GM12878 (cell line): Measurements from ENCODE around the gene ADGRD1. TPM values are rescaled to one million over a fixed set of nuclear protein-coding genes. Genes with fewer than 3 reads are reported as not detected.

Experiments used
- ATAC-seq: fragments of 200-7000 bp; cut with Tn5 transposase; 3 replicates; pipeline ENCODE4 v1.9.1; 2020; ENCODE audit warnings: mild to moderate bottlenecking, moderate library complexity
- BruUV-seq: library from RNA; stranded (reverse); fragments of 400-500 nt; replicated peaks from 2 replicates; lab custom pipeline; 2021; lab: Mats Ljungman, UMichigan
- CTCF ChIA-PET: fragments of 300-600 bp; sonication (Branson Sonifier 250); formaldehyde crosslinking; extraction: SDS; loops from one replicate; lab custom pipeline; 2021; ENCODE audit warnings: inconsistent platforms; lab: Yijun Ruan, JAX
- POLR2A ChIA-PET: fragments of 350-600 bp; formaldehyde crosslinking; extraction: SDS; loops from one replicate; lab custom pipeline; 2021; ENCODE audit warnings: inconsistent platforms; lab: Charles Lee
- RAD21 ChIA-PET: fragments of 300-600 bp; sonication (Branson Sonifier 250); formaldehyde crosslinking; loops from one replicate; lab custom pipeline; 2023; ENCODE audit warnings: antibody characterized with exemption; ENCODE audit not compliant: unreplicated experiment; lab: Charles Lee
- SMC1A ChIA-PET: fragments of 300-600 bp; sonication (Branson Sonifier 250); formaldehyde crosslinking; loops from one replicate; lab custom pipeline; 2023; ENCODE audit not compliant: unreplicated experiment, uncharacterized antibody; lab: Charles Lee
- DNase-seq: peaks from one replicate; pipeline ENCODE4 v3.0.0-alpha.2; 2011; ENCODE audit warnings: low read depth, low spot score
- FAIRE-seq: peaks from 3 replicates; lab custom pipeline; 2011; peaks lifted over from hg19 to GRCh38; lab: Jason Lieb, UNC
- H2AFZ ChIP-seq: 2 replicates; pipeline ENCODE4 v1.6.0; 2011; ENCODE audit warnings: low read depth, low read length, control low read depth; ENCODE audit not compliant: control insufficient read depth
- H3K27ac ChIP-seq: 2 replicates; pipeline ENCODE4 v1.5.1; 2011; ENCODE audit warnings: control low read depth; ENCODE audit not compliant: control insufficient read depth, insufficient read depth
- H3K27me3 ChIP-seq, 2 experiments: replicated peaks in 1 of 2; 2 replicates each; pipeline versions ENCODE4 v1.6.0 to v1.6.1; 2011; ENCODE audit warnings: low read length in 1 of 2; ENCODE audit not compliant: control insufficient read depth in 2 of 2, insufficient read depth in 2 of 2
- H3K36me3 ChIP-seq, 2 experiments: 2 replicates each; pipeline ENCODE4 v1.5.1; 2011; ENCODE audit warnings: low read length in 1 of 2; ENCODE audit not compliant: control insufficient read depth in 2 of 2, insufficient read depth in 2 of 2
- H3K4me1 ChIP-seq: 2 replicates; pipeline ENCODE4 v1.6.1; 2011; ENCODE audit warnings: mild to moderate bottlenecking, low read length, moderate library complexity, mixed read lengths; ENCODE audit not compliant: control insufficient read depth, insufficient read depth
- H3K4me2 ChIP-seq: 2 replicates; pipeline ENCODE4 v1.6.0; 2011; ENCODE audit warnings: control low read depth; ENCODE audit not compliant: control insufficient read depth, insufficient read depth
- H3K4me3 ChIP-seq: fragments of 200-600 bp; sonication (generic); 2 replicates; pipeline ENCODE4 v1.5.1; 2016
- H3K79me2 ChIP-seq: 2 replicates; pipeline ENCODE4 v1.6.0; 2011; ENCODE audit warnings: low read length; ENCODE audit not compliant: control insufficient read depth, insufficient read depth
- H3K9ac ChIP-seq: 2 replicates; pipeline ENCODE4 v1.8.0; 2011; ENCODE audit warnings: low read length, control low read depth, mixed read lengths; ENCODE audit not compliant: control insufficient read depth, insufficient read depth
- H3K9me3 ChIP-seq: replicated peaks from 3 replicates; pipeline ENCODE4 v1.5.1; 2011; ENCODE audit warnings: mild to moderate bottlenecking, low read length; ENCODE audit not compliant: control insufficient read depth, insufficient read depth
- H4K20me1 ChIP-seq: 2 replicates; pipeline ENCODE4 v1.6.0; 2011; ENCODE audit not compliant: control insufficient read depth, insufficient read depth
- ASH2L ChIP-seq: fragments of 300-600, 200-600 bp; sonication (generic); IDR thresholded peaks from 2 replicates; pipeline ENCODE4 v1.6.1; 2017; ENCODE audit warnings: low read depth, mild to moderate bottlenecking, borderline replicate concordance
- BACH1 ChIP-seq: fragments of 450-650 bp; IDR thresholded peaks from 2 replicates; pipeline ENCODE4 v1.6.1; 2017; ENCODE audit warnings: mild to moderate bottlenecking, borderline replicate concordance
- CBFB ChIP-seq: IDR thresholded peaks from 2 replicates; pipeline ENCODE4 v1.6.1; 2016; ENCODE audit warnings: antibody characterized with exemption, low read depth
- CEBPZ ChIP-seq: fragments of 150-350 bp; IDR thresholded peaks from 2 replicates; pipeline ENCODE4 v1.6.1; 2016; ENCODE audit warnings: low read depth, low read length
- CREB1 ChIP-seq: IDR thresholded peaks from 2 replicates; pipeline ENCODE4 v1.6.1; 2012; ENCODE audit warnings: low read depth, mild to moderate bottlenecking, inconsistent platforms
- IKZF2 ChIP-seq, 2 experiments: fragments of 450-650 bp; IDR thresholded peaks; 2 replicates each; pipeline ENCODE4 v1.6.1; 2017; ENCODE audit warnings: mild to moderate bottlenecking in 2 of 2, moderate library complexity in 2 of 2
- KLF5 ChIP-seq: fragments of 450-650 bp; IDR thresholded peaks from 2 replicates; pipeline ENCODE4 v1.6.1; 2014; ENCODE audit warnings: mild to moderate bottlenecking; ENCODE audit not compliant: partially characterized antibody
- MEF2B ChIP-seq: fragments of 450-650 bp; IDR thresholded peaks from 2 replicates; pipeline ENCODE4 v1.6.1; 2018; ENCODE audit warnings: mild to moderate bottlenecking, moderate library complexity; ENCODE audit not compliant: partially characterized antibody, poor library complexity, severe bottlenecking
- MYB ChIP-seq: fragments of 150-350 bp; IDR thresholded peaks from 2 replicates; pipeline ENCODE4 v1.6.1; 2014; ENCODE audit warnings: mild to moderate bottlenecking, low read depth, low read length, borderline replicate concordance
- NR2F1 ChIP-seq: fragments of 450-650 bp; conservative IDR thresholded peaks from 2 replicates; pipeline ENCODE4 v1.6.1; 2017; ENCODE audit warnings: mild to moderate bottlenecking
- SUPT20H ChIP-seq: IDR thresholded peaks from 2 replicates; pipeline ENCODE4 v1.6.1; 2011; ENCODE audit warnings: low read depth, mild to moderate bottlenecking, low read length, moderate library complexity, borderline replicate concordance; ENCODE audit not compliant: control insufficient read depth
- TARDBP ChIP-seq: IDR thresholded peaks from 2 replicates; pipeline ENCODE4 v1.6.1; 2016; ENCODE audit warnings: borderline replicate concordance
- ZNF622 ChIP-seq: fragments of 450-650 bp; IDR thresholded peaks from 2 replicates; pipeline ENCODE4 v1.6.1; 2017; ENCODE audit warnings: mild to moderate bottlenecking, inconsistent platforms
- ZNF687 ChIP-seq: fragments of 450-650 bp; IDR thresholded peaks from 2 replicates; pipeline ENCODE4 v1.6.1; 2017; ENCODE audit warnings: mild to moderate bottlenecking, moderate library complexity
- WGBS: methylation state at CpG from one replicate; pipeline ENCODE4 v1.1.6; 2016; ENCODE audit warnings: low lambda C conversion rate; ENCODE audit not compliant: insufficient replicate concordance, insufficient coverage; ENCODE audit errors: missing lambda C conversion rate; 5-methylcytosine and 5-hydroxymethylcytosine counted together
- in situ Hi-C: fragments of 300-500 bp; cut with MboI; formaldehyde crosslinking; loops from 9 replicates; pipeline ENCODE4 v1.14.3; 2018; ENCODE audit warnings: mixed read lengths
- intact Hi-C: fragments of 100-400 bp; cut with micrococcal nuclease; formaldehyde crosslinking; loops from one replicate; pipeline ENCODE4 v1.14.2; 2022; ENCODE audit not compliant: unreplicated experiment
- polyA plus RNA-seq, 11 experiments: library from polyadenylated mRNA; depleted of rRNA in 4 of 11; unstranded in 6 of 11; stranded (reverse) in 5 of 11; fragments of >200 nt; fragmentation: Nextera tagmentation in 4 of 11; fragmentation: Illumina TruSeq in 1 of 11; extraction: Ambion mirVana in 4 of 11; extraction: Trizol in 1 of 11; gene quantifications; 1 replicate in 1 of 11; 2 replicates in 10 of 11; pipeline versions ENCODE4 v1.2.1 to v1.2.3, GENCODE V29; 2011 to 2016; ENCODE audit warnings: inconsistent platforms in 2 of 11, missing spikeins in 2 of 11, low read depth in 1 of 11
- total RNA-seq, 4 experiments: library from RNA; depleted of rRNA in 3 of 4; stranded (reverse); fragments of >200 nt in 3 of 4; fragmentation: Illumina TruSeq in 1 of 4; extraction: Trizol in 1 of 4; gene quantifications; 2 replicates each; pipeline versions ENCODE4 v1.2.1 to v1.2.3, GENCODE V29; 2013 to 2021

ADGRD1 gene
- total and polyA plus RNA-seq, 10 of the 15 experiments (the other 5 are each of a cell fraction or from before 2014, with no cell fraction given): 0.15 to 12.7 (median 1.2) TPM

GRCh38 chr12:131052063-131052781 is 98.5 kb downstream of the ADGRD1 start:
- H3K36me3 ChIP-seq: no peaks in the 10 kb centered on the region
- no peaks in the 10 kb centered on the region for H3K27me3 ChIP-seq
- TF ChIP-seq CBFB: no peak
- TF ChIP-seq ZNF622: no peak
- no peak for TF ChIP-seq IKZF2 (IDR thresholded peaks at IDR 0.05)
- TF ChIP-seq TARDBP: no peak
- TF ChIP-seq CEBPZ: no peak
- TF ChIP-seq BACH1: no peak
- TF ChIP-seq NR2F1: no peak
- no peak for TF ChIP-seq ZNF687
- no peak for TF ChIP-seq SUPT20H
- TF ChIP-seq MEF2B: no peak
- no peak for TF ChIP-seq MYB
- TF ChIP-seq CREB1: no peak
- no peak for TF ChIP-seq KLF5
- TF ChIP-seq ASH2L: no peak
- FAIRE-seq: no peak
- H3K4me2 ChIP-seq: no peak overlapping the region
- no TSS peak for BruUV-seq
- in situ Hi-C loops (no loop called here), intact Hi-C loops (no loop called here)
- 68% methylated on average over 15 of the region's 15 CpGs for WGBS
- no peaks in the 10 kb centered on the region for H3K4me1 ChIP-seq
- no peaks in the 10 kb centered on the region for H3K9me3 ChIP-seq
- POLR2A ChIA-PET: no interaction called here
- no peaks in the 10 kb centered on the region for H4K20me1 ChIP-seq
- no peaks in the 10 kb centered on the region for H3K79me2 ChIP-seq
- RAD21 ChIA-PET: interaction anchor here (1.0 kb wide), 1 partner anchor 81 kb away, joined by 3 read pairs; no protein-coding TSS in a partner anchor
- DNase-seq: no peak
- no peak for ATAC-seq
- SMC1A ChIA-PET: interaction anchor here (1.3 to 1.6 kb wide), 2 partner anchors 22 to 100 kb away, joined by 3 to 4 read pairs; no protein-coding TSS in a partner anchor
- H3K27ac ChIP-seq: no peak overlapping the region
- H3K4me3 ChIP-seq: no peak overlapping the region
- CTCF ChIA-PET: interaction anchor here (0.6 to 1.0 kb wide), 2 partner anchors 32 to 54 kb away, joined by 3 read pairs; no protein-coding TSS in a partner anchor
- H2AFZ ChIP-seq: no peak overlapping the region
- H3K9ac ChIP-seq: no peak overlapping the region
